GM19023 (cell line): ENCODE results near the gene ZNF678.
"Not testable (repeated sequence)": the region's sequence is repeated elsewhere in the genome, so short reads cannot be mapped to it uniquely, and the experiment has no call there.

Experiments
- ATAC-seq: cut with Tn5 transposase; IDR thresholded peaks from one replicate; pipeline ENCODE4 v1.9.1; 2021; ENCODE audit warnings: mild to moderate bottlenecking, moderate library complexity; ENCODE audit not compliant: unreplicated experiment

The ZNF678 gene

DNA sequence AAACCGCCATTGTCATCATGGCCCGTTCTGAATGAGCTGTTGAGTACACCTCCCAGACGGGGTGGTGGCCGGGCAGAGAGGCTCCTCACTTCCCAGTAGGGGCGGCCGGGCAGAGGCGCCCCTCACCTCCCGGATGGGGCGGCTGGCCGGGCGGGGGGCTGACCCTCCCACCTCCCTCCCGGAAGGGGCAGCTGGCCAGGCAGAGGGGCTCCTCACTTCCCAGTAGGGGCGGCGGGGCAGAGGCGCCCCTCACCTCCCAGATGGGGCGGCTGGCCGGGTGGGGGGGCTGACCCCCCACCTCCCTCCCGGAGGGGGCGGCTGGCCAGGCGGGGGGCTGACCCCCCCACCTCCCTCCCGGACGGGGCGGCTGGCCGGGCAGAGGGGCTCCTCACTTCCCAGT is 147.1 kb downstream of the ZNF678 start:
- not testable (repeated sequence) for ATAC-seq

DNA sequence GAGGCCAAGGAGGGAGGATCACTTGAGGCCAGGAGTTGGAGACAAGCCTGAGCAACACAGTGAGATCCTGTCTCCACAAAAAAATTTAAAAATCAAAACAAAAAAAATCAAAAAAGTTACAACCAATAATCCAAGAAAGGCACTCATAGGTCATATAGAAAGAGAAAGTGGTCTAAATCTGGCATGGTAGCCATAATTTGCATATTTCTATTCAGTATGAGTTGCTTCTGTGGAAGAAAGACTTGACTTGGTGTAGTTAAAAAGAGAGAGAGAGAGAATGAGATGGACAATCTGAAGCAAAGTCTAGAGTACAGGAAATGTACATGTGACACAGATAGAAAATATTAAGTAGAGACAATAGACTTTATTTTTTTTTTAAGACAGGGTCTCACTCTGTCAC is 149.3 kb downstream of the ZNF678 start:
- no peak for ATAC-seq

DNA sequence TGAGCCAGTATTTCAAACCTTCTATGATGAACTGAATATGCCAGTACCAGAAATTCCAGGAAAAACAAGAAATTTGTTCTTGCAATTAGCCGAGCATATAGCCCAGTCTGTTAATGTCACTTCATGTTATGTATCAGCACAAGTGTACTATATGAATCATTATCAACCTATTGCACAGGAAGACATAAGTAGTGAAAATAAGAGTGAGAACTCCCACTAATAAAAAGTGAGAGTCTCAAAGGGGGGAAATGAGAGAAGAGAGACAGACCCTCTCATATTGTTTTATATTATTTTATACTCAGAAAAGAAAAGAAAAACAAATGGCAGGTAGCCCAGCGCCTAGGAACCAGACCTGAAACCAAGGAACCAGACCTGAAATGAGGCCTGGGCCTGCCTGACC is 155.6 kb downstream of the ZNF678 start:
- ATAC-seq = no peak

DNA sequence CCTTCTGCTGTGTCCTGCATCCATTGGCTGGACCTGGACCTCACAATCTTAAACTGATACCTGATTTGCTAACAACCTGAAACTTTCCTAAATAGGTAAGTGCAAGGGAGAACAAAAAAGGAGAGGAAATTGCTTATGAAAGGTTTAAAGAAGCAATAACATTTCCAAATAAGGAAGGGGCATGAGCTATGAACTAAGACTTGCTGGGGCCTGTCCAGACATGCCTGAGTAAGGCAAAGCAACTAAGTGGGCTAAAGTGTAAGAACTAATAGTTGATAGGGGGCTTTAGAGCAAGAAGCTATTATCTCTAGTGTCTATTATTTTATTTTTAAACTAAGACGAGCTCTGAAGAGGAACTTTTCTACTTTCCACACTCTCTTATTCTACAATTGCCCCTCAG is 160.1 kb downstream of the ZNF678 start:
- no peak for ATAC-seq

GRCh38 chr1:227725046-227725445 is 161.7 kb downstream of the ZNF678 start:
- ATAC-seq = no peak

GRCh38 chr1:227726318-227726717 is 163.0 kb downstream of the ZNF678 start:
- ATAC-seq = no peak
